ENCODE results near the gene CNBD2.

- TF ChIP-seq CTCF (IDR thresholded peaks at IDR 0.05) (peak in 1 of 7 experiments; percentile 14), POLR2A (IDR thresholded peaks at IDR 0.05) (no peak)
These were observed 66.5 kb downstream of the CNBD2 start for GRCh38 chr20:36034875-36035274.
